GM12878 (cell line): Measurements from ENCODE around the gene BRI3BP. TPM values are rescaled to one million over a fixed set of nuclear protein-coding genes. Genes with fewer than 3 reads are reported as not detected.

ENCODE experiments used
- CBX3 ChIP-seq: fragments of 200-600 bp; sonication (generic); IDR thresholded peaks from 2 replicates; pipeline ENCODE4 v1.6.1; 2016; ENCODE audit warnings: low read depth, borderline replicate concordance
- EGR1 ChIP-seq, 2 experiments: IDR thresholded peaks; 1 replicate in 1 of 2; 2 replicates in 1 of 2; pipeline ENCODE4 v1.6.1; 2011 to 2012; ENCODE audit warnings: low read depth in 2 of 2, low read length in 2 of 2, borderline replicate concordance in 1 of 2, mild to moderate bottlenecking in 1 of 2, moderate library complexity in 1 of 2
- JUNB ChIP-seq: IDR thresholded peaks from 2 replicates; pipeline ENCODE4 v1.6.1; 2016; ENCODE audit warnings: antibody characterized with exemption, mild to moderate bottlenecking
- KLF5 ChIP-seq: fragments of 450-650 bp; IDR thresholded peaks from 2 replicates; pipeline ENCODE4 v1.6.1; 2014; ENCODE audit warnings: mild to moderate bottlenecking; ENCODE audit not compliant: partially characterized antibody
- PAX5 ChIP-seq: IDR thresholded peaks from 2 replicates; pipeline ENCODE4 v1.6.1; 2011; ENCODE audit warnings: low read depth, low read length, borderline replicate concordance
- PAX8 ChIP-seq: fragments of 450-650 bp; IDR thresholded peaks from 2 replicates; pipeline ENCODE4 v1.6.1; 2017; ENCODE audit warnings: mild to moderate bottlenecking, moderate library complexity
- STAT3 ChIP-seq: IDR thresholded peaks from 2 replicates; pipeline ENCODE4 v1.6.1; 2011; ENCODE audit warnings: low read depth, low read length, improper control_type of control experiment
- SUZ12 ChIP-seq: fragments of 200-600 bp; sonication (generic); IDR thresholded peaks from one replicate; pipeline ENCODE4 v1.6.1; 2018; ENCODE audit warnings: antibody characterized with exemption, mild to moderate bottlenecking; ENCODE audit not compliant: unreplicated experiment
- ZNF207 ChIP-seq: fragments of 450-650 bp; IDR thresholded peaks from 2 replicates; pipeline ENCODE4 v1.6.1; 2014; ENCODE audit warnings: antibody characterized with exemption, mild to moderate bottlenecking, borderline replicate concordance
- polyA plus RNA-seq, 11 experiments: library from polyadenylated mRNA; depleted of rRNA in 4 of 11; unstranded in 6 of 11; stranded (reverse) in 5 of 11; fragments of >200 nt; fragmentation: Nextera tagmentation in 4 of 11; fragmentation: Illumina TruSeq in 1 of 11; extraction: Ambion mirVana in 4 of 11; extraction: Trizol in 1 of 11; gene quantifications; 1 replicate in 1 of 11; 2 replicates in 10 of 11; pipeline versions ENCODE4 v1.2.1 to v1.2.3, GENCODE V29; 2011 to 2016; ENCODE audit warnings: inconsistent platforms in 2 of 11, missing spikeins in 2 of 11, low read depth in 1 of 11
- total RNA-seq, 4 experiments: library from RNA; depleted of rRNA in 3 of 4; stranded (reverse); fragments of >200 nt in 3 of 4; fragmentation: Illumina TruSeq in 1 of 4; extraction: Trizol in 1 of 4; gene quantifications; 2 replicates each; pipeline versions ENCODE4 v1.2.1 to v1.2.3, GENCODE V29; 2013 to 2021
- TF ChIP-seq, protein P1 (sequence below): fragments of 150-350 bp; IDR thresholded peaks from 2 replicates; pipeline ENCODE4 v1.6.1; 2016; ENCODE audit warnings: low read depth, low read length
- TF ChIP-seq, protein P2 (sequence below): fragments of 450-650 bp; IDR thresholded peaks from 2 replicates; pipeline ENCODE4 v1.6.1; 2017; ENCODE audit warnings: mild to moderate bottlenecking, moderate library complexity

Gene BRI3BP
- total and polyA plus RNA-seq, 10 of the 15 experiments (the other 5 are each of a cell fraction or from before 2014, with no cell fraction given) = 11.5 to 37.0 (median 28.5) TPM

DNA sequence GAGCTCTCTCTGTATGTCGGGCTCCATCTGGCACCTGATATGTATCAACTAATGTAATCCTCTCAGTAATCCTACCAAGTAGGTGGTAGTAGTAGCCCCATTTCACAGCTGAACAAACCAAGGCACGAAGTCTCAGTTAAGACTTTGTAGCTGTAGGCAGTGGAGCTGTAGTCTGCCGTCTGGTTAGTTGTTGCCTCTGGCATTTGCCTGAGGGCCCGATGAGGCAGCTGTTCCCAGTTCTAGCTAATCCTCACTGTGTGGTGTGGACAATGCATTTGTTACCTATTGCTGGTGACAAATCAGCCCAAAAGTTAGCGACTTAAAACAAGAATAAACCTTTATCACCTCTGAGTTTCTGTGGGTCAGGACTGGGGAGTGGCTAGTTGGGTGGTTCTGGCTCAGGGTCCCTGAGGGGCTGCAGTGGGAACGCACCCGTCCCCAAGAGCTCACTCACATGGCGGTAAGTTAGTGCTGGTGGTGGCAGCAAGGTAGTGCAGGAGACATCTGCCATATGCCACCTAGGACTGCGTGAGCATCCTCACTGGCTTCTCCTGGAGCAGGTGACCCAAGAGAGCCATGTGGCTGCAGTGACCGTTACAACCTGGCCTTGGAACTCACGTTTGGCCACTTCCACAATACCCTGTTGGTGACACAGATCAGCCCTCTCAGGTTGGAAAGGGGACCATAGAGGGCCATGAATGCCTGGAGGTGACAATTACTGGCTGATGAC is 77.4 kb downstream of the BRI3BP start (continued):
- TF ChIP-seq, protein P1, sequence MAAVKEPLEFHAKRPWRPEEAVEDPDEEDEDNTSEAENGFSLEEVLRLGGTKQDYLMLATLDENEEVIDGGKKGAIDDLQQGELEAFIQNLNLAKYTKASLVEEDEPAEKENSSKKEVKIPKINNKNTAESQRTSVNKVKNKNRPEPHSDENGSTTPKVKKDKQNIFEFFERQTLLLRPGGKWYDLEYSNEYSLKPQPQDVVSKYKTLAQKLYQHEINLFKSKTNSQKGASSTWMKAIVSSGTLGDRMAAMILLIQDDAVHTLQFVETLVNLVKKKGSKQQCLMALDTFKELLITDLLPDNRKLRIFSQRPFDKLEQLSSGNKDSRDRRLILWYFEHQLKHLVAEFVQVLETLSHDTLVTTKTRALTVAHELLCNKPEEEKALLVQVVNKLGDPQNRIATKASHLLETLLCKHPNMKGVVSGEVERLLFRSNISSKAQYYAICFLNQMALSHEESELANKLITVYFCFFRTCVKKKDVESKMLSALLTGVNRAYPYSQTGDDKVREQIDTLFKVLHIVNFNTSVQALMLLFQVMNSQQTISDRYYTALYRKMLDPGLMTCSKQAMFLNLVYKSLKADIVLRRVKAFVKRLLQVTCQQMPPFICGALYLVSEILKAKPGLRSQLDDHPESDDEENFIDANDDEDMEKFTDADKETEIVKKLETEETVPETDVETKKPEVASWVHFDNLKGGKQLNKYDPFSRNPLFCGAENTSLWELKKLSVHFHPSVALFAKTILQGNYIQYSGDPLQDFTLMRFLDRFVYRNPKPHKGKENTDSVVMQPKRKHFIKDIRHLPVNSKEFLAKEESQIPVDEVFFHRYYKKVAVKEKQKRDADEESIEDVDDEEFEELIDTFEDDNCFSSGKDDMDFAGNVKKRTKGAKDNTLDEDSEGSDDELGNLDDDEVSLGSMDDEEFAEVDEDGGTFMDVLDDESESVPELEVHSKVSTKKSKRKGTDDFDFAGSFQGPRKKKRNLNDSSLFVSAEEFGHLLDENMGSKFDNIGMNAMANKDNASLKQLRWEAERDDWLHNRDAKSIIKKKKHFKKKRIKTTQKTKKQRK = no peak
- TF ChIP-seq SUZ12 (no peak), STAT3 (no peak), JUNB (no peak), ZNF207 (no peak), EGR1 (IDR thresholded peaks at IDR 0.05; ENCODE audit: borderline replicate concordance in 1 of 2, low read depth in 2 of 2, low read length in 2 of 2) (no peak), KLF5 (no peak), CBX3 (no peak), PAX5 (no peak), PAX8 (no peak)
- TF ChIP-seq, protein P2, sequence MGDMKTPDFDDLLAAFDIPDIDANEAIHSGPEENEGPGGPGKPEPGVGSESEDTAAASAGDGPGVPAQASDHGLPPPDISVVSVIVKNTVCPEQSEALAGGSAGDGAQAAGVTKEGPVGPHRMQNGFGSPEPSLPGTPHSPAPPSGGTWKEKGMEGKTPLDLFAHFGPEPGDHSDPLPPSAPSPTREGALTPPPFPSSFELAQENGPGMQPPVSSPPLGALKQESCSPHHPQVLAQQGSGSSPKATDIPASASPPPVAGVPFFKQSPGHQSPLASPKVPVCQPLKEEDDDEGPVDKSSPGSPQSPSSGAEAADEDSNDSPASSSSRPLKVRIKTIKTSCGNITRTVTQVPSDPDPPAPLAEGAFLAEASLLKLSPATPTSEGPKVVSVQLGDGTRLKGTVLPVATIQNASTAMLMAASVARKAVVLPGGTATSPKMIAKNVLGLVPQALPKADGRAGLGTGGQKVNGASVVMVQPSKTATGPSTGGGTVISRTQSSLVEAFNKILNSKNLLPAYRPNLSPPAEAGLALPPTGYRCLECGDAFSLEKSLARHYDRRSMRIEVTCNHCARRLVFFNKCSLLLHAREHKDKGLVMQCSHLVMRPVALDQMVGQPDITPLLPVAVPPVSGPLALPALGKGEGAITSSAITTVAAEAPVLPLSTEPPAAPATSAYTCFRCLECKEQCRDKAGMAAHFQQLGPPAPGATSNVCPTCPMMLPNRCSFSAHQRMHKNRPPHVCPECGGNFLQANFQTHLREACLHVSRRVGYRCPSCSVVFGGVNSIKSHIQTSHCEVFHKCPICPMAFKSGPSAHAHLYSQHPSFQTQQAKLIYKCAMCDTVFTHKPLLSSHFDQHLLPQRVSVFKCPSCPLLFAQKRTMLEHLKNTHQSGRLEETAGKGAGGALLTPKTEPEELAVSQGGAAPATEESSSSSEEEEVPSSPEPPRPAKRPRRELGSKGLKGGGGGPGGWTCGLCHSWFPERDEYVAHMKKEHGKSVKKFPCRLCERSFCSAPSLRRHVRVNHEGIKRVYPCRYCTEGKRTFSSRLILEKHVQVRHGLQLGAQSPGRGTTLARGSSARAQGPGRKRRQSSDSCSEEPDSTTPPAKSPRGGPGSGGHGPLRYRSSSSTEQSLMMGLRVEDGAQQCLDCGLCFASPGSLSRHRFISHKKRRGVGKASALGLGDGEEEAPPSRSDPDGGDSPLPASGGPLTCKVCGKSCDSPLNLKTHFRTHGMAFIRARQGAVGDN = no peak
